ENCODE data around the gene LINGO4. TPM values are rescaled to one million over a fixed set of nuclear protein-coding genes. Genes with fewer than 3 reads are reported as not detected.

The LINGO4 gene
- total RNA-seq, 1 experiment from 2014 or later, result not detected

DNA sequence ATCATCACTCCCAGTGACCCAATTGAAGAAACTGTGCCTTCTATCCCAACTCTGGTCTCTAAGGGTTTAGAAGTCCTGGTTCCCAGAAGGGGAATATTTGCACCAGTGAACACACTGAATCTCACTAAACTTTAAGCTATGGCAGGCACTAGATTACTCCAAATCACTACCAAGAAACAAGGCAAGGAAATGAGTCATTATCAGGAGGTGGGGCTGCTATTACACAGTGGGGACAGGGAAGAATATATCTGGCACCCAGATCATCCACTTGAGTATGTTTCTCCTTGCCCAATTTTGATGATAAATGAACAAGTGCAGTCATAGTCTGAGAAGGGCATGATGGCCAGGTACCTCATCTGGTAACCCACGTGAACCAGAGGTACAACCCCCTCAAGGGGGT, 48.9 kb downstream of the LINGO4 start:
- peaks cover 20% of the 10 kb centered on the region for H3K36me3 Mint-ChIP-seq
- POLR2A ChIA-PET, result no interaction called here
- no peak overlapping the region for H3K27ac Mint-ChIP-seq
- TF ChIP-seq KAT7 (CRISPR knock-in tag; IDR thresholded peaks at IDR 0.05; ENCODE audit: borderline replicate concordance), result no peak
- TF ChIP-seq, protein P1, sequence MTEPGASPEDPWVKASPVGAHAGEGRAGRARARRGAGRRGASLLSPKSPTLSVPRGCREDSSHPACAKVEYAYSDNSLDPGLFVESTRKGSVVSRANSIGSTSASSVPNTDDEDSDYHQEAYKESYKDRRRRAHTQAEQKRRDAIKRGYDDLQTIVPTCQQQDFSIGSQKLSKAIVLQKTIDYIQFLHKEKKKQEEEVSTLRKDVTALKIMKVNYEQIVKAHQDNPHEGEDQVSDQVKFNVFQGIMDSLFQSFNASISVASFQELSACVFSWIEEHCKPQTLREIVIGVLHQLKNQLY (CRISPR knock-in tag; IDR thresholded peaks at IDR 0.05), result no peak
- TF ChIP-seq ZNF671 (CRISPR knock-in tag; IDR thresholded peaks at IDR 0.05), result no peak
- no peak for TF ChIP-seq NFE2L1 (CRISPR knock-in tag; IDR thresholded peaks at IDR 0.05)
- TF ChIP-seq, protein P2, sequence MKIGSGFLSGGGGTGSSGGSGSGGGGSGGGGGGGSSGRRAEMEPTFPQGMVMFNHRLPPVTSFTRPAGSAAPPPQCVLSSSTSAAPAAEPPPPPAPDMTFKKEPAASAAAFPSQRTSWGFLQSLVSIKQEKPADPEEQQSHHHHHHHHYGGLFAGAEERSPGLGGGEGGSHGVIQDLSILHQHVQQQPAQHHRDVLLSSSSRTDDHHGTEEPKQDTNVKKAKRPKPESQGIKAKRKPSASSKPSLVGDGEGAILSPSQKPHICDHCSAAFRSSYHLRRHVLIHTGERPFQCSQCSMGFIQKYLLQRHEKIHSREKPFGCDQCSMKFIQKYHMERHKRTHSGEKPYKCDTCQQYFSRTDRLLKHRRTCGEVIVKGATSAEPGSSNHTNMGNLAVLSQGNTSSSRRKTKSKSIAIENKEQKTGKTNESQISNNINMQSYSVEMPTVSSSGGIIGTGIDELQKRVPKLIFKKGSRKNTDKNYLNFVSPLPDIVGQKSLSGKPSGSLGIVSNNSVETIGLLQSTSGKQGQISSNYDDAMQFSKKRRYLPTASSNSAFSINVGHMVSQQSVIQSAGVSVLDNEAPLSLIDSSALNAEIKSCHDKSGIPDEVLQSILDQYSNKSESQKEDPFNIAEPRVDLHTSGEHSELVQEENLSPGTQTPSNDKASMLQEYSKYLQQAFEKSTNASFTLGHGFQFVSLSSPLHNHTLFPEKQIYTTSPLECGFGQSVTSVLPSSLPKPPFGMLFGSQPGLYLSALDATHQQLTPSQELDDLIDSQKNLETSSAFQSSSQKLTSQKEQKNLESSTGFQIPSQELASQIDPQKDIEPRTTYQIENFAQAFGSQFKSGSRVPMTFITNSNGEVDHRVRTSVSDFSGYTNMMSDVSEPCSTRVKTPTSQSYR (CRISPR knock-in tag; IDR thresholded peaks at IDR 0.05), result no peak
- no peak for TF ChIP-seq ZNF263 (CRISPR knock-in tag; IDR thresholded peaks at IDR 0.05; ENCODE audit: low read depth)
- TF ChIP-seq, protein P3, sequence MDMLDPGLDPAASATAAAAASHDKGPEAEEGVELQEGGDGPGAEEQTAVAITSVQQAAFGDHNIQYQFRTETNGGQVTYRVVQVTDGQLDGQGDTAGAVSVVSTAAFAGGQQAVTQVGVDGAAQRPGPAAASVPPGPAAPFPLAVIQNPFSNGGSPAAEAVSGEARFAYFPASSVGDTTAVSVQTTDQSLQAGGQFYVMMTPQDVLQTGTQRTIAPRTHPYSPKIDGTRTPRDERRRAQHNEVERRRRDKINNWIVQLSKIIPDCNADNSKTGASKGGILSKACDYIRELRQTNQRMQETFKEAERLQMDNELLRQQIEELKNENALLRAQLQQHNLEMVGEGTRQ (CRISPR knock-in tag; IDR thresholded peaks at IDR 0.05), result no peak
- no peak for TF ChIP-seq SMAD3 (CRISPR knock-in tag; IDR thresholded peaks at IDR 0.05; ENCODE audit: borderline replicate concordance)
- TF ChIP-seq NR1H2 (CRISPR knock-in tag; IDR thresholded peaks at IDR 0.05), result no peak
- TF ChIP-seq STAT6 (CRISPR knock-in tag; conservative IDR thresholded peaks at IDR 0.05; ENCODE audit: low read depth), result no peak
- TF ChIP-seq, protein P4, sequence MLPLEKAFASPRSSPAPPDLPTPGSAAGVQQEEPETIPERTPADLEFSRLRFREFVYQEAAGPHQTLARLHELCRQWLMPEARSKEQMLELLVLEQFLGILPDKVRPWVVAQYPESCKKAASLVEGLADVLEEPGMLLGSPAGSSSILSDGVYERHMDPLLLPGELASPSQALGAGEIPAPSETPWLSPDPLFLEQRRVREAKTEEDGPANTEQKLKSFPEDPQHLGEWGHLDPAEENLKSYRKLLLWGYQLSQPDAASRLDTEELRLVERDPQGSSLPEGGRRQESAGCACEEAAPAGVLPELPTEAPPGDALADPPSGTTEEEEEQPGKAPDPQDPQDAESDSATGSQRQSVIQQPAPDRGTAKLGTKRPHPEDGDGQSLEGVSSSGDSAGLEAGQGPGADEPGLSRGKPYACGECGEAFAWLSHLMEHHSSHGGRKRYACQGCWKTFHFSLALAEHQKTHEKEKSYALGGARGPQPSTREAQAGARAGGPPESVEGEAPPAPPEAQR (CRISPR knock-in tag; IDR thresholded peaks at IDR 0.05), result no peak
- no peak for TF ChIP-seq RORB (CRISPR knock-in tag; IDR thresholded peaks at IDR 0.05)
- TF ChIP-seq ZNF317 (CRISPR knock-in tag; IDR thresholded peaks at IDR 0.05; ENCODE audit: borderline replicate concordance, low read depth), result no peak
- no peak for TF ChIP-seq SOX15 (CRISPR knock-in tag; IDR thresholded peaks at IDR 0.05)
- TF ChIP-seq HMGA2 (CRISPR knock-in tag; IDR thresholded peaks at IDR 0.05), result no peak
- TF ChIP-seq AR (CRISPR knock-in tag; IDR thresholded peaks at IDR 0.05), result no peak
- no peak for TF ChIP-seq ETV6 (CRISPR knock-in tag; IDR thresholded peaks at IDR 0.05)
- no peak for TF ChIP-seq CDX4 (CRISPR knock-in tag; IDR thresholded peaks at IDR 0.05; ENCODE audit: borderline replicate concordance)
- no peak for TF ChIP-seq GRHL2 (CRISPR knock-in tag; IDR thresholded peaks at IDR 0.05; ENCODE audit: insufficient replicate concordance, severe bottlenecking)
- no peaks in the 10 kb centered on the region for H3K9me3 Mint-ChIP-seq
- CTCF ChIA-PET, result no interaction called here
- no peaks in the 10 kb centered on the region for H3K27me3 Mint-ChIP-seq (ENCODE audit: low read depth)
- no peak overlapping the region for H3K4me3 Mint-ChIP-seq
- DNase-seq (ENCODE audit: low spot score) (no peak), ATAC-seq (no peak)
- H3K4me1 Mint-ChIP-seq, result no peaks in the 10 kb centered on the region
